ENCODE results near the gene DLGAP1.

DLGAP1 gene

GRCh38 chr18:4119127-4119648 is 335.9 kb downstream of the DLGAP1 start:
- DNase-seq (ENCODE audit: low read depth in 1 of 2, low spot score in 1 of 2) = no peak
- Histone ChIP-seq H3K27ac (replicated peaks) (no peak overlapping the region), H3K27me3 (ENCODE audit: insufficient read depth, poor library complexity, severe bottlenecking) (no peaks in the 10 kb centered on the region), H3K4me3 (replicated peaks; ENCODE audit: insufficient read depth, low read length) (no peak overlapping the region)
- no peak for TF ChIP-seq GABPA (IDR thresholded peaks at IDR 0.05; ENCODE audit: low read depth)
- TF ChIP-seq, protein P1, sequence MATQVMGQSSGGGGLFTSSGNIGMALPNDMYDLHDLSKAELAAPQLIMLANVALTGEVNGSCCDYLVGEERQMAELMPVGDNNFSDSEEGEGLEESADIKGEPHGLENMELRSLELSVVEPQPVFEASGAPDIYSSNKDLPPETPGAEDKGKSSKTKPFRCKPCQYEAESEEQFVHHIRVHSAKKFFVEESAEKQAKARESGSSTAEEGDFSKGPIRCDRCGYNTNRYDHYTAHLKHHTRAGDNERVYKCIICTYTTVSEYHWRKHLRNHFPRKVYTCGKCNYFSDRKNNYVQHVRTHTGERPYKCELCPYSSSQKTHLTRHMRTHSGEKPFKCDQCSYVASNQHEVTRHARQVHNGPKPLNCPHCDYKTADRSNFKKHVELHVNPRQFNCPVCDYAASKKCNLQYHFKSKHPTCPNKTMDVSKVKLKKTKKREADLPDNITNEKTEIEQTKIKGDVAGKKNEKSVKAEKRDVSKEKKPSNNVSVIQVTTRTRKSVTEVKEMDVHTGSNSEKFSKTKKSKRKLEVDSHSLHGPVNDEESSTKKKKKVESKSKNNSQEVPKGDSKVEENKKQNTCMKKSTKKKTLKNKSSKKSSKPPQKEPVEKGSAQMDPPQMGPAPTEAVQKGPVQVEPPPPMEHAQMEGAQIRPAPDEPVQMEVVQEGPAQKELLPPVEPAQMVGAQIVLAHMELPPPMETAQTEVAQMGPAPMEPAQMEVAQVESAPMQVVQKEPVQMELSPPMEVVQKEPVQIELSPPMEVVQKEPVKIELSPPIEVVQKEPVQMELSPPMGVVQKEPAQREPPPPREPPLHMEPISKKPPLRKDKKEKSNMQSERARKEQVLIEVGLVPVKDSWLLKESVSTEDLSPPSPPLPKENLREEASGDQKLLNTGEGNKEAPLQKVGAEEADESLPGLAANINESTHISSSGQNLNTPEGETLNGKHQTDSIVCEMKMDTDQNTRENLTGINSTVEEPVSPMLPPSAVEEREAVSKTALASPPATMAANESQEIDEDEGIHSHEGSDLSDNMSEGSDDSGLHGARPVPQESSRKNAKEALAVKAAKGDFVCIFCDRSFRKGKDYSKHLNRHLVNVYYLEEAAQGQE (IDR thresholded peaks at IDR 0.05; ENCODE audit: insufficient replicate concordance, low read depth) = no peak
- no peak for TF ChIP-seq SPI1 (IDR thresholded peaks at IDR 0.05; ENCODE audit: borderline replicate concordance, low read depth)
- no peak for TF ChIP-seq POLR2AphosphoS5 (IDR thresholded peaks at IDR 0.05; ENCODE audit: low read depth)
- TF ChIP-seq, protein P2, sequence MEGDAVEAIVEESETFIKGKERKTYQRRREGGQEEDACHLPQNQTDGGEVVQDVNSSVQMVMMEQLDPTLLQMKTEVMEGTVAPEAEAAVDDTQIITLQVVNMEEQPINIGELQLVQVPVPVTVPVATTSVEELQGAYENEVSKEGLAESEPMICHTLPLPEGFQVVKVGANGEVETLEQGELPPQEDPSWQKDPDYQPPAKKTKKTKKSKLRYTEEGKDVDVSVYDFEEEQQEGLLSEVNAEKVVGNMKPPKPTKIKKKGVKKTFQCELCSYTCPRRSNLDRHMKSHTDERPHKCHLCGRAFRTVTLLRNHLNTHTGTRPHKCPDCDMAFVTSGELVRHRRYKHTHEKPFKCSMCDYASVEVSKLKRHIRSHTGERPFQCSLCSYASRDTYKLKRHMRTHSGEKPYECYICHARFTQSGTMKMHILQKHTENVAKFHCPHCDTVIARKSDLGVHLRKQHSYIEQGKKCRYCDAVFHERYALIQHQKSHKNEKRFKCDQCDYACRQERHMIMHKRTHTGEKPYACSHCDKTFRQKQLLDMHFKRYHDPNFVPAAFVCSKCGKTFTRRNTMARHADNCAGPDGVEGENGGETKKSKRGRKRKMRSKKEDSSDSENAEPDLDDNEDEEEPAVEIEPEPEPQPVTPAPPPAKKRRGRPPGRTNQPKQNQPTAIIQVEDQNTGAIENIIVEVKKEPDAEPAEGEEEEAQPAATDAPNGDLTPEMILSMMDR (IDR thresholded peaks at IDR 0.05; ENCODE audit: insufficient read depth, low read length) = no peak

DNA sequence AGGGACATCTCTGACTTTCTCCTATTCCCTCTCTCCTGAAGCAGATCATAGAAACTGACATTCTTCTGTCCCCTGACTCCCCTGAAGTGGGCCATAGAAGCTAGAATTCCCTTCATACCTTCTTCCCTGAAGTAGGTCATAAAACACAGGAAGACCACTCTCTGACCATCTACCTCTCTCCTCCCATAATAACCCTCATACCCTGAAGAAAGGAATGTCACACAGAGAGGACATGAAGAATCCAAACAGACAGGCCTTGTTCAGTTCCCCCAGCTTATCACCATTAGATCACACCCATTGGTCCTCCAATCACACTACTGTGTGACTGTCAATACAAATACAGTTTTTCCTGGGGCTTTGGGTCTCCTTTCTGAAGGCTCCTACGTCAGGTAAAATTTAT is 347.1 kb downstream of the DLGAP1 start:
- no peaks in the 10 kb centered on the region for H3K27me3 ChIP-seq (ENCODE audit: insufficient read depth, poor library complexity, severe bottlenecking)
- TF ChIP-seq, protein P1 (IDR thresholded peaks at IDR 0.05; ENCODE audit: insufficient replicate concordance, low read depth) = no peak
- no peak for TF ChIP-seq SPI1 (IDR thresholded peaks at IDR 0.05; ENCODE audit: borderline replicate concordance, low read depth)
- no peak for TF ChIP-seq POLR2AphosphoS5 (IDR thresholded peaks at IDR 0.05; ENCODE audit: low read depth)
- TF ChIP-seq, protein P2 (IDR thresholded peaks at IDR 0.05; ENCODE audit: insufficient read depth, low read length) = no peak
- DNase-seq (ENCODE audit: low read depth in 1 of 2, low spot score in 1 of 2) = no peak
- H3K27ac ChIP-seq (replicated peaks) = no peak overlapping the region
- H3K4me3 ChIP-seq (replicated peaks; ENCODE audit: insufficient read depth, low read length) = no peak overlapping the region

- H3K27ac ChIP-seq (replicated peaks) = no peak overlapping the region
- H3K4me3 ChIP-seq (replicated peaks; ENCODE audit: insufficient read depth, low read length) = no peak overlapping the region
- DNase-seq (ENCODE audit: low read depth in 1 of 2, low spot score in 1 of 2) = no peak
- no peaks in the 10 kb centered on the region for H3K27me3 ChIP-seq (ENCODE audit: insufficient read depth, poor library complexity, severe bottlenecking)
- TF ChIP-seq POLR2AphosphoS5 (IDR thresholded peaks at IDR 0.05; ENCODE audit: low read depth) = no peak
- TF ChIP-seq GABPA (IDR thresholded peaks at IDR 0.05; ENCODE audit: low read depth) = no peak
- TF ChIP-seq, protein P2 (IDR thresholded peaks at IDR 0.05; ENCODE audit: insufficient read depth, low read length) = no peak
- TF ChIP-seq, protein P1 (IDR thresholded peaks at IDR 0.05; ENCODE audit: insufficient replicate concordance, low read depth) = no peak
- TF ChIP-seq SPI1 (IDR thresholded peaks at IDR 0.05; ENCODE audit: borderline replicate concordance, low read depth) = no peak
These were observed 348.0 kb downstream of the DLGAP1 start for GRCh38 chr18:4107049-4107467.

Measured in HL-60 (cell line).